GM12801 (cell line): ENCODE data around the gene HADH.

Source experiments
- CTCF ChIP-seq: IDR thresholded peaks from one replicate; pipeline ENCODE4 v1.5.1; 2011; ENCODE audit warnings: control low read depth; ENCODE audit not compliant: insufficient read length; ENCODE audit errors: extremely low read depth

HADH gene

GRCh38 chr4:107972605-107973004, 17.1 kb upstream of the HADH start:
- TF ChIP-seq CTCF: no peak

GRCh38 chr4:107974523-107974922, 15.2 kb upstream of the HADH start:
- no peak for TF ChIP-seq CTCF

- TF ChIP-seq CTCF: no peak
Observed at GRCh38 chr4:107977482-107977881, 12.2 kb upstream of the HADH start.

GRCh38 chr4:107977966-107978705, 11.6 kb upstream of the HADH start:
- TF ChIP-seq CTCF: no peak

- TF ChIP-seq CTCF: no peak
Observed at GRCh38 chr4:107978716-107979451, 10.8 kb upstream of the HADH start.

GRCh38 chr4:107987916-107988762, 1.6 kb upstream of the HADH start:
- no peak for TF ChIP-seq CTCF

GRCh38 chr4:107988763-107989035, 990 bp upstream of the HADH start:
- no peak for TF ChIP-seq CTCF
